Brain pericyte (primary cell): ENCODE results near the gene GABRB1.
A peak's percentile ranks its signal among the peaks of the same experiment; 100 is the strongest.
"Not testable (repeated sequence)": the region's sequence is repeated elsewhere in the genome, so short reads cannot be mapped to it uniquely, and the experiment has no call there.

Source experiments
- DNase-seq: peaks from one replicate; pipeline ENCODE4 v3.0.0-alpha.2; 2012; ENCODE audit warnings: low read depth, low spot score

The GABRB1 gene

GRCh38 chr4:47287735-47288134, 256.4 kb downstream of the GABRB1 start:
- DNase-seq, result no peak

- no peak for DNase-seq
Observed at GRCh38 chr4:47289805-47290204, 258.4 kb downstream of the GABRB1 start.

- not testable (repeated sequence) for DNase-seq
Observed at GRCh38 chr4:47290873-47291272, 259.5 kb downstream of the GABRB1 start.

- DNase-seq, result no peak
Observed at GRCh38 chr4:47309165-47309564, 277.8 kb downstream of the GABRB1 start.

GRCh38 chr4:47312170-47312569, 280.8 kb downstream of the GABRB1 start:
- no peak for DNase-seq

DNA sequence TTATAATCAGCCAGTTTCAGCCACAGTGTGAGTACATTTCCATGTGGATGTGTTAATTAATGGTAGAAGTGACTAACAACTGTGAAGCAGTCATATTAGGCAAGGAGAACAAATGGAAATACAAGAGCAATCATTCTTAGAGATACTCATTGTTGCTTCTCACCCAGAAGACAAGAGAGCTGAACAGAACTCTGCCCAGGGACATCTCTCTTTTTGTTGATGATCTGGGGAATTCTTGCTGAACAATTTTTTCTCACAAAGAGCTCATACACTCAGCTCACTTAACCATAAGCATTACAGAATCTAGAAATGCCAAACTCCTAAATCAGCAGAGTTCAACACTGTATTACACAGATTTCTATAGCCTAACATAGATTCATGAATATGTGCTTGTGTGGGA, 282.0 kb downstream of the GABRB1 start:
- DNase-seq, result no peak

- peak; percentile 25 for DNase-seq
Observed at GRCh38 chr4:47315346-47315745, 284.0 kb downstream of the GABRB1 start.

DNA sequence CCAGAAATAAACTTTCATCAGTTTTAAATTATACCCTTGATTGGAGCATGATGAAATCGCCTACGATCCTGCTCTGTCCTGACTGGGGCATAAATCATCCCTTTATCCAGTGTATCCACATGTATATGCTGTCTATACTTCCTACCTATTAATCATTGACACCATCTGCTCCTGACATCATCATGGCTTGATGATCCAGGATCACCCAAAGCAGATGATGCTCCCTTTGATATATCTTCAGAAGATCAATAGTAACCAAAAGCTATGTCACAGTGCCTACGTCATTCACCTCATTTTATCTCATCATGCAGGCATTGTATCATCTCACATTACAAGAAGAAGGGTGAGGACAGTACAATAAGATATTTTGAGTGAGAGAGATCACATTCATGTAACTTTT, 294.7 kb downstream of the GABRB1 start:
- no peak for DNase-seq

- no peak for DNase-seq
Observed at GRCh38 chr4:47330866-47331265, 299.5 kb downstream of the GABRB1 start.

GRCh38 chr4:47334652-47335051, 303.3 kb downstream of the GABRB1 start:
- no peak for DNase-seq

DNA sequence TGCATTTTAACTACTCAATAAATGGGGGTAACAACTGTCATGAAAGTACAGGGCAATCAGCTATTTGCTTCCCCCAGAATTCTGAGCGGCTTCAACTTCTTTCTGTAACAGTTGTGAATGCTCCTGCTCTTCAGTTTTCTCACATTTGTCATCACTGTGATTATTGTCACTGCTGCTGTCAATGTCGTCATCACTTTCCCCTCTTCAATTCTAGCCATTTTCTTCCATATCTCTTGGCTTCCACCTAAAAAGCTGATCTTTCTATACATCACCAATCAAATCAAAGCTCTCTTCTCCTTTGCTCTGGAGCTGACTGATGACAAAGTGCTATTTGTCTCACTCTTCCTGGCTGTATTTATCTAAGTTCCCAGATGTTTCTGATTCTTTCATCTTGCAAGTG, 306.5 kb downstream of the GABRB1 start:
- no peak for DNase-seq

- no peak for DNase-seq
Observed at GRCh38 chr4:47340914-47341313, 309.5 kb downstream of the GABRB1 start.

DNA sequence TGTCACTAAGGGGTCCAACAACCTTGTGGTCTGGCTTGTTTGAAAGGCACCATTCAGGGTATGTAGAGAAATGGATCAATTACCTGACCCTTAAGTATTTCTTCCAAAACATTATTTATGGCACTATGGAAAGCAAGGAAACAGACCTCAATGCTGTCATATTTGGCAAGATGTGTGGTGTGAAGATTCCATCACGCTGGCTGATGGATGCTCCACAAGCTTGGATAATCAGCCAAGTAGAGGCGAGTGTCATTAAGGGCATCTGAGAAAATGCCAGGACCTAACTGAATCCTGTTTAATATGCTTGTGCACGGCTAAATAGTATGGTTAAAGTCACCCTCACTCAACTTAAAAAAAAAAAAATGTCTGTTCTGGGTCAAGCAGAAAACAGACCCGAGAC, 311.4 kb downstream of the GABRB1 start:
- no peak for DNase-seq

GRCh38 chr4:47349326-47349725, 318.0 kb downstream of the GABRB1 start:
- peak; percentile 16 for DNase-seq

- DNase-seq, result no peak
Observed at GRCh38 chr4:47355568-47355967, 324.2 kb downstream of the GABRB1 start.

DNA sequence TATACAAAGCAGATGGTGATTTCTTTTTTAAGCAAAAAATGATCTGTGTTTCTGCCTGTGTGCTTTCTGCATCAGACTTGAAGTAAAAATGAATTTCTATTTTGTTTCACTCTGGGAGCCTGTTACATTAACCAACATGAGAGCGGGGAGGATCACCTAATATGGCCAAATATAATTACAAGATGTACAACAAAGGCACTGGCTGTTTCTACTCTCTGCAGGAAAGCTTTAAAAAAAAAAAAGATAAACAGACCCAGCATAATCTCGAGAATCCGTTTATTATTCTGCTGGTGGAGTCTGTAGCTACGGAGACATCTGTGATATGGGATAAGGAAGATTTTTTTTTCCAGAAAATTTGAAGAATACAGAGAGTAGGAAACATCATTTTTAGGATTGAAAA, 328.5 kb downstream of the GABRB1 start:
- DNase-seq, result peak; percentile 42

DNA sequence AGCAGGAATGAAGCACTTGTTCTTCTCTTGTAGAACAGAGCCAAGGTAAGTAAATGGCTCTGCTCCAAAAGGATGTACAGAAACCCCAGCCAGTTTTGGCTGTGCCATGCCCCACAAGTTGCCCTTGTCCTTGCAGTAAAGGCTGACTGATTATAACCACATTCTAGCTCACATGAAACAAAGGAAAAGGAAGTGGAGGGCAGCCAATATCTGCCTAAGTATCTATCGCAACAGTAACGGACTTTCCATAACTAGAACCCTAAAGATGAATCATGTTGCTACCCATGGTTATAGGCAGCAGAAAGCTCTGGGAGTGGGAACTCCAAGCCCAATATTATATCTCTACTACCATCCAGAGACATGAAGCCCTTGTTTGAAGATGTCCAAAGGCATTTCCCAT, 336.4 kb downstream of the GABRB1 start:
- DNase-seq, result no peak

- no peak for DNase-seq
Observed at GRCh38 chr4:47368211-47368610, 336.8 kb downstream of the GABRB1 start.

DNA sequence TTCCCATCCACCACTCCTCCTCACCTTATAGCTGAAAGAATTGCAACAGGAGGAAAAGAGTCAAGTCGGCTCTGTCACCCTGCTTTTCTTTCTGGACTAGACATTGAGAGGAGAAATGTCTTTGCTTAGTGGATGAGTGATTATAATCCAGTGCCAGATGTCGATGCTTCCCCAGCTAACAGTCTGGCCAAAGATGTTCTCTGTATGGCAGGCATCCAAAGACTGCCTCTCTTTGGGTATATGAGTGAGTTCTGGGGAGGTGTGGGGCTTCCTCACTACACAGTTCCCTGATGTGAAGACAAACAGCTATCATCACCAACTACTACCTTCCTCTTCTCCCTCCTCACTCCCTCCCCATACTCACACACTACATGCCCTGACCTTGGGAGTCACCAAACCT, 341.2 kb downstream of the GABRB1 start:
- no peak for DNase-seq

GRCh38 chr4:47373174-47373573, 341.8 kb downstream of the GABRB1 start:
- no peak for DNase-seq

GRCh38 chr4:47373709-47374108, 342.3 kb downstream of the GABRB1 start:
- DNase-seq, result no peak

DNA sequence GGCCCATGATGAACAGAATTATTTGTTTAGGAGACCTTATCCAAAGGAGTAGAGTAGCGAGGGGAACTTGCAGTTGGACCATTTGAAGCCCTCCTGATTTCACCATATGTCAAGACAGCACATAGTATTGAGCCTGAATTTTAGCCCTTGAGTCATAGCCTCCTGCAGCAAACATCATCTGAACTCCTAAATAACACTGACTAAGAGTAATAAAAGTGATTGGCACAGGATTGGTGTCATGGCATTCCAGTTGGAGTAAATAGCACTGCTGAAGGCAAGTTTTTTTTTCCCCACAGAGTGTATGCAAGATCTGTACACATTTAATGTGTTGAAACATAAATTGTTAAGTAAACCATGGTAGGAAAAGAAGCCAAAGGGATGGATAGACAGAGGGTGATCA, 343.1 kb downstream of the GABRB1 start:
- DNase-seq, result no peak

DNA sequence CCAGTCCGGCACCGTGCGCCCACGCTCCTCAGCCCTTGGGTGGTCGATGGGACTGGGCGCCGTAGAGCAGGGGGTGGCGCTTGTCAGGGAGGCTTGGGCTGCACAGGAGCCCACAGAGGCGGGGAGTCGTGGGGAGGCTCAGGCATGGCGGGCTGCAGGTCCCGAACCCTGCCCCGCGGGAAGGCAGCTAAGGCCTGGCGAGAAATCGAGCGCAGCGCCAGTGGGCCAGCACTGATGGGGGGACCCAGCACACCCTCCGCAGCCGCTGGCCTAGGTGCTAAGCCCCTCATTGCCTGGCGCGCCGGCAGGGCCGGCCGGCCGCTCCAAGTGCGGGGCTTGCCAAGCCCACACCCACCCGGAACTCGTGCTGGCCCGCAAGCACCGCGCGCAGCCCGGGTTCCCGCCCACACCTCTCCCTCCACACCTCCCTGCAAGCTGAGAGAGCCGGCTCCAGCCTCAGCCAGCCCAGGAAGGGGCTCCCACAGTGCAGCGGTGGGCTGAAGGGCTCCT, 346.7 kb downstream of the GABRB1 start:
- DNase-seq, result not testable (repeated sequence)

- no peak for DNase-seq
Observed at GRCh38 chr4:47381172-47381571, 349.8 kb downstream of the GABRB1 start.
